Measurements from ENCODE around the gene MYO9A.
"Not testable (repeated sequence)": the region's sequence is repeated elsewhere in the genome, so short reads cannot be mapped to it uniquely, and the experiment has no call there.

The MYO9A gene

GRCh38 chr15:72034859-72035650, 82.9 kb downstream of the MYO9A start:
- no peak for DNase-seq

- DNase-seq, result no peak
Measured at GRCh38 chr15:72034351-72034750, 83.6 kb downstream of the MYO9A start.

GRCh38 chr15:72033711-72034110, 84.2 kb downstream of the MYO9A start:
- no peak for DNase-seq

GRCh38 chr15:72033285-72033684, 84.7 kb downstream of the MYO9A start:
- no peak for DNase-seq

GRCh38 chr15:72021604-72022003, 96.3 kb downstream of the MYO9A start:
- DNase-seq, result no peak

- no peak for DNase-seq
Measured at GRCh38 chr15:72020799-72021198, 97.2 kb downstream of the MYO9A start.

- not testable (repeated sequence) for DNase-seq
Measured at GRCh38 chr15:72014555-72014954, 103.4 kb downstream of the MYO9A start.

GRCh38 chr15:72013703-72014102, 104.2 kb downstream of the MYO9A start:
- no peak for DNase-seq

- DNase-seq, result no peak
Measured at GRCh38 chr15:72011302-72011942, 106.5 kb downstream of the MYO9A start.

- no peak for DNase-seq
Measured at GRCh38 chr15:72009222-72009621, 108.7 kb downstream of the MYO9A start.

- DNase-seq, result no peak
Measured at GRCh38 chr15:72006382-72006781, 111.6 kb downstream of the MYO9A start.

GRCh38 chr15:72005483-72005882, 112.5 kb downstream of the MYO9A start:
- no peak for DNase-seq

- no peak for DNase-seq
Measured at GRCh38 chr15:71999807-72000206, 118.1 kb downstream of the MYO9A start.

- not testable (repeated sequence) for DNase-seq
Measured at GRCh38 chr15:71998717-71999116, 119.2 kb downstream of the MYO9A start.

GRCh38 chr15:71997691-71998090, 120.3 kb downstream of the MYO9A start:
- DNase-seq, result no peak

- DNase-seq, result no peak
Measured at GRCh38 chr15:71975816-71976150, 142.2 kb downstream of the MYO9A start.

GRCh38 chr15:71974211-71974610, 143.7 kb downstream of the MYO9A start:
- DNase-seq, result no peak

- DNase-seq, result no peak
Measured at GRCh38 chr15:71973366-71973765, 144.6 kb downstream of the MYO9A start.

GRCh38 chr15:71971905-71972304, 146.0 kb downstream of the MYO9A start:
- DNase-seq, result no peak

- no peak for DNase-seq
Measured at GRCh38 chr15:71970435-71970834, 147.5 kb downstream of the MYO9A start.

GRCh38 chr15:71962537-71962936, 155.4 kb downstream of the MYO9A start:
- no peak for DNase-seq

GRCh38 chr15:71957026-71957425, 160.9 kb downstream of the MYO9A start:
- no peak for DNase-seq

- DNase-seq, result no peak
Measured at GRCh38 chr15:71951134-71951533, 166.8 kb downstream of the MYO9A start.

- no peak for DNase-seq
Measured at GRCh38 chr15:71945012-71945411, 172.9 kb downstream of the MYO9A start.

- no peak for DNase-seq
Measured at GRCh38 chr15:71943806-71944205, 174.1 kb downstream of the MYO9A start.

All from Kasumi-1 (cell line).